GM19372 (cell line): ENCODE data around the gene CLEC12A.

Experiments used
- ATAC-seq: cut with Tn5 transposase; IDR thresholded peaks from one replicate; pipeline ENCODE4 v1.9.1; 2021; ENCODE audit warnings: mild to moderate bottlenecking, low read depth, moderate library complexity; ENCODE audit not compliant: unreplicated experiment

Gene CLEC12A

DNA sequence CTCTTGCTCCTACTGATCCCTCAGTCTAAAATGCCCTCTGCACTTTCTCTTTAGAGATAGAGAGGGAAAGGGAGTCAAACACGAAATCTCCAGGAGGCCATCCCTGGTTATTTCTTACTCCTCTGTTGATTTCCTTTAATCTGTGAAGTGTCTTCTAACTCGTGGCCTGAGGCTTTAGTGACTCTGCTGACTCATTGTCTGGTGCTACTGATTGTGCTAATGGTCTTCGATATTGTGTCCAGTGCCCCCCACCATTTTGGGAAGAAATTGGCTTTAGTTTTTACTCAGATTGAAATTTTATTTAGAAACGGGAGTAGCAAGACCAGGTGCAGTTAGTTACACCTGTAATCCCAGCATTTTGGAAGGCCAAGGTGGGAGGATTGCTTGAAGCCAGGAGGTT, 60.1 kb downstream of the CLEC12A start:
- no peak for ATAC-seq

DNA sequence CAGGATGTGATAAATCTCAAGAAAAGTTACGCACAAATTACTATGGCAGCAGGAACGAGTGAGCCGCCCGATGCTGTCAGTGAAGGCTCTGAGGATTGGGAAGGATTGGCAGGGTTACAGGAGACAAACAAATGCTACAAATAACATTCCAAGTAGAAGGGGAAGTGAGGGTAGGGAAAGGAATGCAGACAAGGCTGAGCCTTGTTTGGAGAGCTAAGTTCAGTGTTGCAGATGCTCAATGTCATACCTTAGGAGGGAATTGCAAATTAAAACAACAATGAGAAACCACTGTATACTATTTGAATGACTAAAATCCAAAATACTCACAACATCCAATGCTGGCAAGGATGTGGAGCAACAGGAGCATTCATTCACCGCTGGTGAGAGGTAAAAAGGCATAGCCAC, 60.6 kb downstream of the CLEC12A start:
- no peak for ATAC-seq

DNA sequence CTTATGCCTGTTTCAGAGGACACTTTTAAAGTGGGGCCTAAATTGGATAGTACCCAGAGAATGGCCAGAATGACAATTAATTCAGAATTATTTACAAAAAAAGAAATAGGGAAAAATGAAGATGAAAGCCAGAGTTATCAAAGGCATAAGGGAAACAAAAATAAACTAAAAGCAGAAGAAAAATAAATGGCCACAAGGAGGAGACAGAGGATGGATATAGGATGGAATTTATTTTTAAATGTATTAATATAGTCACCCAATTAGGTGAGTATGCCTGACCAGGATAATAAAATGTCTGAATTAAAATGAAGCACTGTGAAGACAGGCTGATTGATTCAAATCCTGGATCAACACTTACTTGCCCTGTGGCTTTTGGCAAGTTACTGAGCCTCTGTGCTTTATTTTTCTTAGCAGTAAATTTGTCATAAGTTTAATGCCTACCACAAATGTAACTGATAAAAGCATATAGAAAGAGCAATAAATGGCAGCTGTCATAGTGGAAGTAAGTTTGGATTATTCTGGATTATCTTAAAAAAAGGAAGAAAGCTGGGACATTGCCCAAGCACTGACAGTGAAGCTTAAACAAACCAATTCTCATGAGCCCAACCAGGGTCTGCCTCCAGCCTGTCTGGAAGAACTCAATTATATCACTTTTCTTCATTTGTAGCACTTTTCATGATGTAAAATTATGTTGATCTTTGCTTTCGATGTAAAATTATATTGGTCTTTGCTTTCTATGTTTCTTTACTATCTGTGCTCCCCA, 62.8 kb downstream of the CLEC12A start:
- ATAC-seq = no peak
